ENCODE measurements around the gene ERVW-1. TPM values are rescaled to one million over a fixed set of nuclear protein-coding genes. Genes with fewer than 3 reads are reported as not detected.

Gene ERVW-1
- total RNA-seq = not detected in 2 replicates

GRCh38 chr7:92477681-92478080 is at the start of gene ERVW-1:
Gene ERVW-1 (minus strand): TSS chr7:92477946. CDS start chr7:92470381, 7,565 bp downstream.

GRCh38 chr7:92447345-92448204 is 30.2 kb downstream of the ERVW-1 start, which contains the start of gene GATAD1:
Gene GATAD1 (plus strand): TSS chr7:92447482. CDS start chr7:92447730, 248 bp downstream.

Other genes starting within 250 kb of the ERVW-1 start
- 16.7 and 28.6 TPM in 2 replicates for gene KRIT1, start 232.0 kb downstream of the ERVW-1 start, total RNA-seq
- gene ANKIB1, start 232.0 kb downstream of the ERVW-1 start, total RNA-seq = 20.3 and 21.9 TPM in 2 replicates
- 11.8 and 20.0 TPM in 2 replicates for gene GATAD1, start 30.5 kb downstream of the ERVW-1 start, total RNA-seq
- 6.9 and 13.3 TPM in 2 replicates for gene PEX1, start 50.6 kb upstream of the ERVW-1 start, total RNA-seq
- gene RBM48, start 50.8 kb upstream of the ERVW-1 start, total RNA-seq = 5.6 and 7.5 TPM in 2 replicates
- gene FAM133B, start 112.4 kb upstream of the ERVW-1 start, total RNA-seq = 7.1 and 12.1 TPM in 2 replicates

Measured in pericardium fibroblast (primary cell).